Stimulated activated CD8-positive, alpha-beta memory T cell treated with anti-CD3 and anti-CD28 coated beads, Interleukin-4, amount 100 ng/mL, for 1 hour (primary cell): ENCODE data around the gene MXRA8.

Experiments used
- DNase-seq, 2 donors: peaks; one replicate each; pipeline ENCODE4 v3.0.0-alpha.2; 2020; ENCODE audit warnings: low read depth in 2 of 2, low spot score in 1 of 2

The MXRA8 gene

GRCh38 chr1:1337793-1338147, 20.6 kb downstream of the MXRA8 start:
- no peak for DNase-seq

GRCh38 chr1:1336931-1337792, 21.2 kb downstream of the MXRA8 start:
- DNase-seq = no peak

GRCh38 chr1:1336446-1336845, 21.9 kb downstream of the MXRA8 start:
- no peak for DNase-seq

DNA sequence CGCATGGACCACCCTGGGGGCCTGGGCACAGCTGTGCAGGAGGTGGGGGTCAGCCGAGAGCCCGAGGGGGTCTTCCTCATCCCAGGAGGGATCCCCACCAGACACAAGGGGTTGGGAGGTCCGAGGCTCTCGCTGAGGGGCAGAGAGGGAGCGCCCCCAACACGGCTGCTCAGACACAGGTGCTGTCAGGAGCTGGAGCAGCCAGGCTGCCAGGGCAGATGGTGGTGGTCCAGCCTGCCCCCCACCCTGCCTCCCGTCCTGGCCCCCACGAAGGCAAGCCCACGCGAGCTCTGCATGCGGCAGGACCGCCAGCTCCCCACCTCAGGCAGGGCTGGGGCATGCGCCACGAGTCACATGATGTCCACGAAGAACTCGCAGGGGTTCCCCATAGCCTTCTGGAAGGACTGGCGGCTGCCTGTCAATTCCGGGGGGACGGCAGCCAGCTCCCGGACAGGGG, 22.5 kb downstream of the MXRA8 start:
- DNase-seq = no peak

GRCh38 chr1:1335283-1335682, 23.1 kb downstream of the MXRA8 start:
- no peak for DNase-seq

DNA sequence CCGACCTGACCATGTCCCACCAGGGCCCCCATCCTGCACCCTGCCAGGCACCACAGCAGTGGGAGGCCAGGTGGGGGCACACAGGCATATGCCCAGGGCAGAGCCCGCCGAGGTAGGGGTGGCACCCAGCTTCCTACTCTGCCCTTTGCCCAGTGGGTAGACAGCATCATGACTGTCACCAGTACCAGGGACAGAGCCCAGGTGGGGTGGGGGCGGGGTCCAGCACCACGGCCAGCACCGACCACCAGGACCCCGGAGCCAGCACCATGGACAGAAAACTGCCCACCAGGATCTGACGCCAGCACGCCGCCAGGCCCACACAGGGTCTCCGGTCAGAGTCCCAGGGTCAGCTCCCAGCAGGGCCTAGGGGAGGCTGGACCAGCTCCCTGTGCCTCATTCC, 23.5 kb downstream of the MXRA8 start:
- no peak for DNase-seq

DNA sequence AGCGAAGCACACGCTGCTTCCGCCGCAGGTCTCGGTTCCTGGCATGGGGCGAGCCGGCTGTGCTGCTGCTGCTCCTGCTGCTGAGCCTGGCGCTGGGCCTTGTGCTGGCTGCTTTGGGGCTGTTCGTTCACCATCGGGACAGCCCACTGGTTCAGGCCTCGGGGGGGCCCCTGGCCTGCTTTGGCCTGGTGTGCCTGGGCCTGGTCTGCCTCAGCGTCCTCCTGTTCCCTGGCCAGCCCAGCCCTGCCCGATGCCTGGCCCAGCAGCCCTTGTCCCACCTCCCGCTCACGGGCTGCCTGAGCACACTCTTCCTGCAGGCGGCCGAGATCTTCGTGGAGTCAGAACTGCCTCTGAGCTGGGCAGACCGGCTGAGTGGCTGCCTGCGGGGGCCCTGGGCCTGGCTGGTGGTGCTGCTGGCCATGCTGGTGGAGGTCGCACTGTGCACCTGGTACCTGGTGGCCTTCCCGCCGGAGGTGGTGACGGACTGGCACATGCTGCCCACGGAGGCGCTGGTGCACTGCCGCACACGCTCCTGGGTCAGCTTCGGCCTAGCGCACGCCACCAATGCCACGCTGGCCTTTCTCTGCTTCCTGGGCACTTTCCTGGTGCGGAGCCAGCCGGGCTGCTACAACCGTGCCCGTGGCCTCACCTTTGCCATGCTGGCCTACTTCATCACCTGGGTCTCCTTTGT, 24.7 kb downstream of the MXRA8 start:
- no peak for DNase-seq

- no peak for DNase-seq
These were observed 25.4 kb downstream of the MXRA8 start for GRCh38 chr1:1332774-1333480.

DNA sequence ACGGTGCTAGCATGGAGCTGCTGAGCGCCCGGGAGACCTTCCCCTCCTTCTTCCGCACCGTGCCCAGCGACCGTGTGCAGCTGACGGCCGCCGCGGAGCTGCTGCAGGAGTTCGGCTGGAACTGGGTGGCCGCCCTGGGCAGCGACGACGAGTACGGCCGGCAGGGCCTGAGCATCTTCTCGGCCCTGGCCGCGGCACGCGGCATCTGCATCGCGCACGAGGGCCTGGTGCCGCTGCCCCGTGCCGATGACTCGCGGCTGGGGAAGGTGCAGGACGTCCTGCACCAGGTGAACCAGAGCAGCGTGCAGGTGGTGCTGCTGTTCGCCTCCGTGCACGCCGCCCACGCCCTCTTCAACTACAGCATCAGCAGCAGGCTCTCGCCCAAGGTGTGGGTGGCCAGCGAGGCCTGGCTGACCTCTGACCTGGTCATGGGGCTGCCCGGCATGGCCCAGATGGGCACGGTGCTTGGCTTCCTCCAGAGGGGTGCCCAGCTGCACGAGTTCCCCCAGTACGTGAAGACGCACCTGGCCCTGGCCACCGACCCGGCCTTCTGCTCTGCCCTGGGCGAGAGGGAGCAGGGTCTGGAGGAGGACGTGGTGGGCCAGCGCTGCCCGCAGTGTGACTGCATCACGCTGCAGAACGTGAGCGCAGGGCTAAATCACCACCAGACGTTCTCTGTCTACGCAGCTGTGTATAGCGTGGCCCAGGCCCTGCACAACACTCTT, 26.2 kb downstream of the MXRA8 start:
- DNase-seq = no peak

DNA sequence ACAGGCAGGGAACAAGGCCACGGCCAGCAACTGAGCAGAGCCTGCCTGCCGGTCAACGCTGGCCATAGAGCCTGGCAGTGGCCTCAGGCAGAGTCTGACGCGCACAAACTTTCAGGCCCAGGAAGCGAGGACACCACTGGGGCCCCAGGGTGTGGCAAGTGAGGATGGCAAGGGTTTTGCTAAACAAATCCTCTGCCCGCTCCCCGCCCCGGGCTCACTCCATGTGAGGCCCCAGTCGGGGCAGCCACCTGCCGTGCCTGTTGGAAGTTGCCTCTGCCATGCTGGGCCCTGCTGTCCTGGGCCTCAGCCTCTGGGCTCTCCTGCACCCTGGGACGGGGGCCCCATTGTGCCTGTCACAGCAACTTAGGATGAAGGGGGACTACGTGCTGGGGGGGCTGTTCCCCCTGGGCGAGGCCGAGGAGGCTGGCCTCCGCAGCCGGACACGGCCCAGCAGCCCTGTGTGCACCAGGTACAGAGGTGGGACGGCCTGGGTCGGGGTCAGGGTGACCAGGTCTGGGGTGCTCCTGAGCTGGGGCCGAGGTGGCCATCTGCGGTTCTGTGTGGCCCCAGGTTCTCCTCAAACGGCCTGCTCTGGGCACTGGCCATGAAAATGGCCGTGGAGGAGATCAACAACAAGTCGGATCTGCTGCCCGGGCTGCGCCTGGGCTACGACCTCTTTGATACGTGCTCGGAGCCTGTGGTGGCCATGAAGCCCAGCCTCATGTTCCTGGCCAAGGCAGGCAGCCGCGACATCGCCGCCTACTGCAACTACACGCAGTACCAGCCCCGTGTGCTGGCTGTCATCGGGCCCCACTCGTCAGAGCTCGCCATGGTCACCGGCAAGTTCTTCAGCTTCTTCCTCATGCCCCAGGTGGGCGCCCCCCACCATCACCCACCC, 27.0 kb downstream of the MXRA8 start, which contains the start of gene TAS1R3:
Gene TAS1R3, plus strand, starts transcription at position 213 of the 898 bp plus-strand sequence. Its CDS starts 66 bp downstream, at position 279.
- no peak for DNase-seq

DNA sequence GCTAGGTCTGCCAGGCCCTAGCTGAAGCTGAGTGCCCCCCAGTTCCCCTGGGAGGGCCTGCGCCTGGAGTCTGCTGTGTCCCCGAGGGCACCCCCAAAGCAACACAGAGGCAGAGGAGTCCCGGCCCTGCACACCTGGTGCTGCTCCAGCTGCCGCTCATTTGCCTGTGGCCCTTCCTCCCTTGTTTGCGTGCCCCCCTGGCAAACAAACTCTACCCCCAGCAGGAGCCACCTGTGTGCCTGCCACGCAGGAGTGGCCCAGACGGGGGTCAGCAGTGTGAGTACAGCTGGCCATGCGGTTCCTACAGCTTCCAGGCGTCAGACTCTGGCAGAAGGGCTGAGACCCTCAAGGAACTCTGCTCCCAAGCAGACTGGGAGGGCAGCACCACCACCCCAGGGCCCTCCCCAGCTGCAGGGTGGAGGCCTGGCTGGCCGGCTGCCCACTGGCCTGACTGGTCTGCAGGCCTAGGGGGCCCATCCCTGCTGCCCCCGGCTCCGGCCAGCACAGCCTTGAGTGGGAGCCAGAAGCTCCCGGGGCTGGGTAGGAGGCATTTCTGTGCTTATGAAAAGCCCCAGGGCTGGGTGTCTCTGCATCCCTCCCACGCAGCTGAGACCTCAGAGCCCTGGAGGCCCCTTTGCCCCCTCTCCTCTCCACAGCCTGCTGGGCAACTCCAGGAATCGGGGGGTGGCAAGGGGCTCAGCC, 27.8 kb downstream of the MXRA8 start:
- DNase-seq = no peak

DNA sequence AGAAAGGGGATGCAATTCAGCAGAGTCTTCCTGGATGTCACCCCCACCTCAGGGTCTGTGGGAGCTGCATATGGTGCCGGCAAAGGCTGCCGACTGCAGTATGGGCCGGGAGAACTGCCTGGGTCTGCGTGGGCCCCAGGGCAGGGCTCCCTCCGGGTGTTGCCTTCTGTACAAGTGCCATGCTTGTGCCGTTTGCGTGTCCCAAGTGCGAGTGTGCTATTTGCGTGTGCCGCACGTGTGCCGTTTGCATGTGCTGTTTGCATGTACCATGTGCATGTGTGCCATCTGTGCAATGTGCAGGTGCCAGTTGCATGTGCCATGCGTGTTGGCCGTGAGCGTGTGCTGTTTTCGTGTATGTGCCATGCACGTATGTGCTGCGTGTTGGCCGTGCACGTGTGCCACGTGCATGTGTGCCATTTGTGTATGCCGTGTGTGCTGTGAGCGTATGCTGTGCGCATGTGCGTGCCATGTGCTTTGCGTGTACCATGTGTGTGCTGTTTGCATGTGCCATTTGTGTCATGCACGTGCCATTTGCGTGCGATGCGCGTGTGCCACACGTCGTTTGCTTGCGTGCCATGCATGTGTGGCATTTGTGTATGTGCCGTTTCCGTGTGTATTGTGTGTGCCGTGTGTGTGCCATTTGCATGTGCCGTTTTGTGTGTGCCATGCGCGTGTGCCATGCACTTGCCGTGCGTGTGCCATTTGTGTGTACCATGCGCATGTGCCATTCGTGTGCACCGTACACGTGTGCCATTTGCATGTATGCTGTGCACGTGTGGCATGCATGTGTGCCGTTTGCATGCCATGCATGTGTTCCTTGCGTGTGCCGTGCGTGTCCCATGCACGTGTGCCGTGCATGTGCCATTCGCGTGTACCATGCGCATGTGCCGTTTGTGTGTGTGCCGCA, 28.8 kb downstream of the MXRA8 start:
- no peak for DNase-seq

GRCh38 chr1:1328254-1328653, 30.1 kb downstream of the MXRA8 start:
- no peak for DNase-seq

DNA sequence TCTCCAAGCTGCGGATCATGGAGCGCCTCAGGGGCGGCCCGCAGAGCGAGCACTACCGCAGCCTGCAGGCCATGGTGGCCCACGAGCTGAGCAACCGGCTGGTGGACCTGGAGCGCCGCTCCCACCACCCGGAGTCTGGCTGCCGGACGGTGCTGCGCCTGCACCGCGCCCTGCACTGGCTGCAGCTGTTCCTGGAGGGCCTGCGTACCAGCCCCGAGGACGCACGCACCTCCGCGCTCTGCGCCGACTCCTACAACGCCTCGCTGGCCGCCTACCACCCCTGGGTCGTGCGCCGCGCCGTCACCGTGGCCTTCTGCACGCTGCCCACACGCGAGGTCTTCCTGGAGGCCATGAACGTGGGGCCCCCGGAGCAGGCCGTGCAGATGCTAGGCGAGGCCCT, 31.1 kb downstream of the MXRA8 start:
- DNase-seq = no peak

- DNase-seq = no peak
These were observed 32.2 kb downstream of the MXRA8 start for GRCh38 chr1:1326075-1326605.

- no peak for DNase-seq
These were observed 32.9 kb downstream of the MXRA8 start for GRCh38 chr1:1325288-1326074.

- DNase-seq = peak; percentile 88 to 96
These were observed 33.6 kb downstream of the MXRA8 start, which contains the start of the genes CPTP and INTS11 for GRCh38 chr1:1324524-1325287. Gene CPTP, plus strand, starts transcription at chr1:1324802. Its CDS starts 2,109 bp downstream, at chr1:1326911. Gene INTS11, minus strand, starts transcription at chr1:1324660. Its CDS starts 52 bp downstream, at chr1:1324608.
